A549 (cell line): ENCODE measurements around the gene CTBP2. TPM values are rescaled to one million over a fixed set of nuclear protein-coding genes. Genes with fewer than 3 reads are reported as not detected.

Experiments
- ATAC-seq, 2 experiments: fragments of 200-7000 bp in 1 of 2; fragments of >200 bp in 1 of 2; cut with Nextera tagmentation in 1 of 2; cut with Tn5 transposase in 1 of 2; 3 replicates each; pipeline versions ENCODE4 v1.8.0 to v1.9.1; 2018 to 2020; ENCODE audit warnings: mild to moderate bottlenecking in 1 of 2, moderate library complexity in 1 of 2
- CTCF ChIA-PET: fragments of 300-600 bp; sonication (Branson Sonifier 250); formaldehyde crosslinking; extraction: SDS; loops from one replicate; lab custom pipeline; 2021; ENCODE audit warnings: antibody characterized with exemption, inconsistent platforms; lab: Yijun Ruan, JAX
- POLR2A ChIA-PET: fragments of 350-600 bp; formaldehyde crosslinking; extraction: SDS; loops from one replicate; lab custom pipeline; 2021; ENCODE audit warnings: antibody characterized with exemption, inconsistent platforms; lab: Yijun Ruan, JAX
- DNase-seq, 2 experiments: peaks; one replicate each; pipeline versions ENCODE4 v3.0.0 to v3.0.0-alpha.2; 2011 to 2016; ENCODE audit warnings: low read depth in 1 of 2, low spot score in 1 of 2
- FAIRE-seq: peaks from 2 replicates; lab custom pipeline; 2011; peaks lifted over from hg19 to GRCh38; lab: Jason Lieb, UNC
- H3K27ac ChIP-seq, 2 experiments: fragments of >200 bp; sonication (Bioruptor Twin); formaldehyde crosslinking; 3 replicates each; pipeline ENCODE4 v1.5.1; 2016 to 2017
- H3K4me1 ChIP-seq: fragments of >200 bp; sonication (Bioruptor Twin); formaldehyde crosslinking; 3 replicates; pipeline ENCODE4 v1.6.1; 2016
- H3K4me2 ChIP-seq: fragments of >200 bp; sonication (Bioruptor Twin); formaldehyde crosslinking; 3 replicates; pipeline ENCODE4 v1.6.1; 2016
- H3K4me3 ChIP-seq: fragments of >200 bp; sonication (Bioruptor Twin); formaldehyde crosslinking; 3 replicates; pipeline ENCODE4 v1.5.1; 2016
- H3K9me3 ChIP-seq: fragments of >200 bp; sonication (Bioruptor Twin); formaldehyde crosslinking; 3 replicates; pipeline ENCODE4 v1.6.1; 2016
- BHLHE40 ChIP-seq: IDR thresholded peaks from 2 replicates; pipeline ENCODE4 v1.6.1; 2012; ENCODE audit warnings: low read depth, low read length, inconsistent platforms
- CBX8 ChIP-seq: fragments of 200-600 bp; sonication (generic); IDR thresholded peaks from 2 replicates; pipeline ENCODE4 v1.6.1; 2016
- CHD2 ChIP-seq: fragments of 150-350 bp; IDR thresholded peaks from 2 replicates; pipeline ENCODE4 v1.6.1; 2014; ENCODE audit warnings: low read length; ENCODE audit not compliant: partially characterized antibody
- EHF ChIP-seq: fragments of 250-450 bp; sonication (Bioruptor Pico); IDR thresholded peaks from 2 replicates; pipeline ENCODE4 v1.5.0; 2020; ENCODE audit warnings: mild to moderate bottlenecking
- FOSB ChIP-seq: fragments of 250-450 bp; sonication (Bioruptor Pico); IDR thresholded peaks from 2 replicates; pipeline ENCODE4 v1.5.0; 2020; ENCODE audit warnings: mild to moderate bottlenecking, moderate library complexity
- FOSL2 ChIP-seq, 2 experiments: fragments of 450-650 bp in 1 of 2; fragments of >200 bp in 1 of 2; sonication (Bioruptor Twin) in 1 of 2; formaldehyde crosslinking; IDR thresholded peaks; 2 replicates each; pipeline versions ENCODE4 v1.5.0 to v1.6.1; 2016 to 2020; ENCODE audit warnings: mild to moderate bottlenecking in 1 of 2, moderate library complexity in 1 of 2
- GATA3 ChIP-seq: IDR thresholded peaks from 2 replicates; pipeline ENCODE4 v1.6.1; 2012; ENCODE audit warnings: borderline replicate concordance
- HEYL ChIP-seq: fragments of 250-450 bp; sonication (Bioruptor Pico); IDR thresholded peaks from 2 replicates; pipeline ENCODE4 v1.8.0; 2021; ENCODE audit warnings: mild to moderate bottlenecking, moderate library complexity
- HOXB13 ChIP-seq: fragments of 250-450 bp; sonication (Bioruptor Pico); IDR thresholded peaks from 2 replicates; pipeline ENCODE4 v1.5.0; 2020; ENCODE audit warnings: low read depth, mild to moderate bottlenecking, moderate library complexity
- HOXB5 ChIP-seq: fragments of 250-450 bp; sonication (Bioruptor Pico); IDR thresholded peaks from 2 replicates; pipeline ENCODE4 v1.5.0; 2020; ENCODE audit warnings: mild to moderate bottlenecking, moderate library complexity
- JUN ChIP-seq, 2 experiments: fragments of >200 bp; sonication (Bioruptor Twin); formaldehyde crosslinking; IDR thresholded peaks; 2 replicates in 1 of 2; 3 replicates in 1 of 2; pipeline ENCODE4 v1.6.1; 2016 to 2017
- JUNB ChIP-seq: fragments of >200 bp; sonication (Bioruptor Twin); formaldehyde crosslinking; IDR thresholded peaks from 2 replicates; pipeline ENCODE4 v1.6.1; 2016
- KDM1A ChIP-seq: fragments of 200-600 bp; sonication (generic); IDR thresholded peaks from 2 replicates; pipeline ENCODE4 v1.6.1; 2016; ENCODE audit warnings: low read depth, mild to moderate bottlenecking
- KDM5A ChIP-seq: fragments of 200-600 bp; sonication (generic); IDR thresholded peaks from 2 replicates; pipeline ENCODE4 v1.6.1; 2016; ENCODE audit warnings: antibody characterized with exemption, mild to moderate bottlenecking
- MAZ ChIP-seq: fragments of 150-350 bp; IDR thresholded peaks from 2 replicates; pipeline ENCODE4 v1.6.1; 2014; ENCODE audit warnings: antibody characterized with exemption, low read depth, low read length, borderline replicate concordance
- MYC ChIP-seq: IDR thresholded peaks from 2 replicates; pipeline ENCODE4 v1.6.1; 2012; ENCODE audit warnings: mild to moderate bottlenecking, inconsistent platforms, low read length, improper control_type of control experiment, borderline replicate concordance
- NR3C1 ChIP-seq: fragments of >200 bp; sonication (Bioruptor Twin); formaldehyde crosslinking; IDR thresholded peaks from 3 replicates; pipeline ENCODE4 v1.6.1; 2017
- PHF8 ChIP-seq: fragments of 200-600 bp; sonication (generic); IDR thresholded peaks from 2 replicates; pipeline ENCODE4 v1.6.1; 2016; ENCODE audit warnings: low read depth, mild to moderate bottlenecking, antibody characterized with exemption, moderate library complexity, borderline replicate concordance
- RARB ChIP-seq: fragments of 250-450 bp; sonication (Bioruptor Pico); IDR thresholded peaks from 2 replicates; pipeline ENCODE4 v1.8.0; 2021; ENCODE audit warnings: mild to moderate bottlenecking, moderate library complexity
- RCOR1 ChIP-seq: fragments of 150-350 bp; IDR thresholded peaks from 2 replicates; pipeline ENCODE4 v1.6.1; 2014; ENCODE audit warnings: antibody characterized with exemption, low read length, low read depth
- RFX5 ChIP-seq: fragments of 450-650 bp; IDR thresholded peaks from 2 replicates; pipeline ENCODE4 v1.7.1; 2014; ENCODE audit warnings: antibody characterized with exemption, mild to moderate bottlenecking, moderate library complexity
- TFCP2L1 ChIP-seq: fragments of 250-450 bp; sonication (Bioruptor Pico); IDR thresholded peaks from 2 replicates; pipeline ENCODE4 v1.5.0; 2021; ENCODE audit warnings: mild to moderate bottlenecking
- ZNF302 ChIP-seq: fragments of 250-450 bp; sonication (Bioruptor Pico); IDR thresholded peaks from 2 replicates; pipeline ENCODE4 v1.9.0; 2021; ENCODE audit warnings: inconsistent platforms, mild to moderate bottlenecking, moderate library complexity
- ZSCAN20 ChIP-seq: fragments of 250-450 bp; sonication (Bioruptor Pico); IDR thresholded peaks from 2 replicates; pipeline ENCODE4 v1.8.0; 2022; ENCODE audit warnings: mild to moderate bottlenecking, moderate library complexity
- WGBS: methylation state at CpG from one replicate; pipeline ENCODE4 v1.1.6; 2017; ENCODE audit errors: missing lambda C conversion rate; 5-methylcytosine and 5-hydroxymethylcytosine counted together
- polyA plus RNA-seq, 4 experiments: library from polyadenylated mRNA; depleted of rRNA in 3 of 4; stranded (reverse); fragments of >200 nt; fragmentation: RNase III in 1 of 4; extraction: RNeasy Plus Mini Kit Qiagen cat#74134 plus additional on column Dnase treatment in 1 of 4; gene quantifications; 2 replicates in 3 of 4; 3 replicates in 1 of 4; pipeline ENCODE4 v1.2.3, GENCODE V29; 2011 to 2017
- TF ChIP-seq, protein P1 (sequence below): fragments of 250-450 bp; sonication (Bioruptor Pico); IDR thresholded peaks from 2 replicates; pipeline ENCODE4 v1.5.0; 2020; ENCODE audit warnings: low read depth, mild to moderate bottlenecking, moderate library complexity
- TF ChIP-seq, protein P2 (sequence below): fragments of >200 bp; sonication (Bioruptor Twin); formaldehyde crosslinking; IDR thresholded peaks from 2 replicates; pipeline ENCODE4 v1.6.1; 2016
- TF ChIP-seq, protein P3 (sequence below): fragments of 250-450 bp; sonication (Bioruptor Pico); IDR thresholded peaks from 2 replicates; pipeline ENCODE4 v1.5.0; 2021; ENCODE audit warnings: mild to moderate bottlenecking, moderate library complexity, borderline replicate concordance
- TF ChIP-seq, protein P4 (sequence below): fragments of 150-350 bp; IDR thresholded peaks from 2 replicates; pipeline ENCODE4 v1.6.1; 2014; ENCODE audit warnings: low read depth, mild to moderate bottlenecking, low read length
- TF ChIP-seq, protein P5 (sequence below): fragments of 200-600 bp; sonication (generic); IDR thresholded peaks from 2 replicates; pipeline ENCODE4 v1.6.1; 2016; ENCODE audit warnings: antibody characterized with exemption, mild to moderate bottlenecking, moderate library complexity

Gene CTBP2
- polyA plus RNA-seq, 2 of the 4 experiments (the other 2 are of a cell fraction), result 74.9 to 78.9 TPM

DNA sequence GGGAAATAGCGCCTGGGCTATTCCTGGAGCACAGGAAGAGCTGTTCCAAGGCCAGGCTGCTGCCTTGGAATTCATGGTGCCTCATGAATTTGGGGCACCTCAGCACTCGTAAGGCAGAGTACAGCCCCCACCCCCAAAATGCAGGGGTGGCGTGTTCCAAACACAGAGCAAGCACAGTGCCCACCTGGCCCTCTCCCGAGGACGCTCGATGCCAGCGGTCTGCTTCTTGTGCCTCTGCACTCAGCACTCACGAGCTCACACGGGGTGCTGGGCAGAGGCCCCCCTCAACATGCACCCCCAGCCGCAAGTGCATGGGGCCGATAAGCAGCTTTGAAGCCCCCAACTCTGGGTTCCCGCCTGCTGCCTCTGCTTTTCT is 158.3 kb downstream of the CTBP2 start:
- ChIA-PET POLR2A (no interaction called here), CTCF (interaction anchor here (1.1 to 3.1 kb wide), 3 partner anchors 9 to 60 kb away, joined by 4 to 9 read pairs (median 7); no protein-coding TSS in a partner anchor)
- DNase-seq (no peak), ATAC-seq (no peak), FAIRE-seq (no peak)
- no peaks in the 10 kb centered on the region for H3K4me1 ChIP-seq
- H3K27ac ChIP-seq, result no peak overlapping the region
- H3K4me3 ChIP-seq, result no peak overlapping the region
- no peak overlapping the region for H3K4me2 ChIP-seq
- TF ChIP-seq TFCP2L1 (no peak), BHLHE40 (no peak), HOXB13 (CRISPR knock-in tag) (no peak), ZSCAN20 (CRISPR knock-in tag) (no peak), JUNB (no peak), HOXB5 (CRISPR knock-in tag) (no peak), EHF (CRISPR knock-in tag) (no peak), GATA3 (no peak)
- TF ChIP-seq, protein P1, sequence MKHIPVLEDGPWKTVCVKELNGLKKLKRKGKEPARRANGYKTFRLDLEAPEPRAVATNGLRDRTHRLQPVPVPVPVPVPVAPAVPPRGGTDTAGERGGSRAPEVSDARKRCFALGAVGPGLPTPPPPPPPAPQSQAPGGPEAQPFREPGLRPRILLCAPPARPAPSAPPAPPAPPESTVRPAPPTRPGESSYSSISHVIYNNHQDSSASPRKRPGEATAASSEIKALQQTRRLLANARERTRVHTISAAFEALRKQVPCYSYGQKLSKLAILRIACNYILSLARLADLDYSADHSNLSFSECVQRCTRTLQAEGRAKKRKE (CRISPR knock-in tag), result no peak
- TF ChIP-seq, protein P2, sequence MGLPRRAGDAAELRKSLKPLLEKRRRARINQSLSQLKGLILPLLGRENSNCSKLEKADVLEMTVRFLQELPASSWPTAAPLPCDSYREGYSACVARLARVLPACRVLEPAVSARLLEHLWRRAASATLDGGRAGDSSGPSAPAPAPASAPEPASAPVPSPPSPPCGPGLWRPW, result no peak
- TF ChIP-seq, protein P3, sequence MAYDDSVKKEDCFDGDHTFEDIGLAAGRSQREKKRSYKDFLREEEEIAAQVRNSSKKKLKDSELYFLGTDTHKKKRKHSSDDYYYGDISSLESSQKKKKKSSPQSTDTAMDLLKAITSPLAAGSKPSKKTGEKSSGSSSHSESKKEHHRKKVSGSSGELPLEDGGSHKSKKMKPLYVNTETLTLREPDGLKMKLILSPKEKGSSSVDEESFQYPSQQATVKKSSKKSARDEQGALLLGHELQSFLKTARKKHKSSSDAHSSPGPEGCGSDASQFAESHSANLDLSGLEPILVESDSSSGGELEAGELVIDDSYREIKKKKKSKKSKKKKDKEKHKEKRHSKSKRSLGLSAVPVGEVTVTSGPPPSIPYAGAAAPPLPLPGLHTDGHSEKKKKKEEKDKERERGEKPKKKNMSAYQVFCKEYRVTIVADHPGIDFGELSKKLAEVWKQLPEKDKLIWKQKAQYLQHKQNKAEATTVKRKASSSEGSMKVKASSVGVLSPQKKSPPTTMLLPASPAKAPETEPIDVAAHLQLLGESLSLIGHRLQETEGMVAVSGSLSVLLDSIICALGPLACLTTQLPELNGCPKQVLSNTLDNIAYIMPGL (CRISPR knock-in tag), result no peak
- TF ChIP-seq, protein P4, sequence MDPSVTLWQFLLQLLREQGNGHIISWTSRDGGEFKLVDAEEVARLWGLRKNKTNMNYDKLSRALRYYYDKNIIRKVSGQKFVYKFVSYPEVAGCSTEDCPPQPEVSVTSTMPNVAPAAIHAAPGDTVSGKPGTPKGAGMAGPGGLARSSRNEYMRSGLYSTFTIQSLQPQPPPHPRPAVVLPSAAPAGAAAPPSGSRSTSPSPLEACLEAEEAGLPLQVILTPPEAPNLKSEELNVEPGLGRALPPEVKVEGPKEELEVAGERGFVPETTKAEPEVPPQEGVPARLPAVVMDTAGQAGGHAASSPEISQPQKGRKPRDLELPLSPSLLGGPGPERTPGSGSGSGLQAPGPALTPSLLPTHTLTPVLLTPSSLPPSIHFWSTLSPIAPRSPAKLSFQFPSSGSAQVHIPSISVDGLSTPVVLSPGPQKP, result no peak
- TF ChIP-seq, protein P5, sequence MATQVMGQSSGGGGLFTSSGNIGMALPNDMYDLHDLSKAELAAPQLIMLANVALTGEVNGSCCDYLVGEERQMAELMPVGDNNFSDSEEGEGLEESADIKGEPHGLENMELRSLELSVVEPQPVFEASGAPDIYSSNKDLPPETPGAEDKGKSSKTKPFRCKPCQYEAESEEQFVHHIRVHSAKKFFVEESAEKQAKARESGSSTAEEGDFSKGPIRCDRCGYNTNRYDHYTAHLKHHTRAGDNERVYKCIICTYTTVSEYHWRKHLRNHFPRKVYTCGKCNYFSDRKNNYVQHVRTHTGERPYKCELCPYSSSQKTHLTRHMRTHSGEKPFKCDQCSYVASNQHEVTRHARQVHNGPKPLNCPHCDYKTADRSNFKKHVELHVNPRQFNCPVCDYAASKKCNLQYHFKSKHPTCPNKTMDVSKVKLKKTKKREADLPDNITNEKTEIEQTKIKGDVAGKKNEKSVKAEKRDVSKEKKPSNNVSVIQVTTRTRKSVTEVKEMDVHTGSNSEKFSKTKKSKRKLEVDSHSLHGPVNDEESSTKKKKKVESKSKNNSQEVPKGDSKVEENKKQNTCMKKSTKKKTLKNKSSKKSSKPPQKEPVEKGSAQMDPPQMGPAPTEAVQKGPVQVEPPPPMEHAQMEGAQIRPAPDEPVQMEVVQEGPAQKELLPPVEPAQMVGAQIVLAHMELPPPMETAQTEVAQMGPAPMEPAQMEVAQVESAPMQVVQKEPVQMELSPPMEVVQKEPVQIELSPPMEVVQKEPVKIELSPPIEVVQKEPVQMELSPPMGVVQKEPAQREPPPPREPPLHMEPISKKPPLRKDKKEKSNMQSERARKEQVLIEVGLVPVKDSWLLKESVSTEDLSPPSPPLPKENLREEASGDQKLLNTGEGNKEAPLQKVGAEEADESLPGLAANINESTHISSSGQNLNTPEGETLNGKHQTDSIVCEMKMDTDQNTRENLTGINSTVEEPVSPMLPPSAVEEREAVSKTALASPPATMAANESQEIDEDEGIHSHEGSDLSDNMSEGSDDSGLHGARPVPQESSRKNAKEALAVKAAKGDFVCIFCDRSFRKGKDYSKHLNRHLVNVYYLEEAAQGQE, result no peak
- no peaks in the 10 kb centered on the region for H3K9me3 ChIP-seq
- 83% methylated on average over 9 of the region's 12 CpGs for WGBS

DNA sequence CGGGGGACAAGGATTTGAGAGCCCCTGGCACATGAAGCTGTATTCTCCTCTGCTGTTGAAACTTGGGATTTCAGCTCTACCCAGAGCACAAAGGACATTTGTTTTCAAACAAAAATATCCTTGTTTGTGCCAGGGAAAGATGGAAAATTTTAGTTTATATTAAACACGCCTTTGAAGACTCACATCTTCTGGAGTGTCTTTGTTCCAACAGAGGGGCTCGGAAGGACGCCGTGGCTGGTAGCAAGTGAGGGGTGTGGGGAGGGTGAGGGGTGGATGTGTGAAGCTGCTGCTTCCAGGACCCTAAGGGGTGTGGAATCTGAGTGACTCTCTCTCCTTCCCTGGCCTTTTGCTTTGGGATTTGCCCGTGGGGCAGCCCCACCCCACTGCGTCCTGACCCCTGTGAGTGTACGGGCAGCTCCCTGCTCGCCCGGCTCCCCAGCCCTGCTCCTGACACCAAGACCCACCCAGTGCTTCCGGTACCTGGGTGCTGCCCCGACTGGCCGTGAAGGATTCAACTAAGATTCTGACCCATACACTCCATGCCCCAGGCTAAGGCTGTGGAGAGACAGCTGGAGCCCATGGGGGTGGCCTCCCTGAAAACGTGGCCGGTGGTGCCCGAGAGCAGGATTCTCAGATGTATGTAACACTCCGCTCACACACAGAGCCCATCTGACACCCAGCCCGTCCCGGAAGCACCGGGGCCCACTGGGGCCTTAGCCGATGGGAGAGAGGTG is 158.9 kb downstream of the CTBP2 start:
- ATAC-seq, result no peak
- POLR2A ChIA-PET, result no interaction called here
- Histone ChIP-seq H3K9me3 (no peaks in the 10 kb centered on the region), H3K4me2 (no peak overlapping the region), H3K4me1 (no peaks in the 10 kb centered on the region), H3K4me3 (no peak overlapping the region), H3K27ac (no peak overlapping the region)
- 92% methylated on average over 18 of the region's 21 CpGs for WGBS
- DNase-seq, result no peak
- TF ChIP-seq HEYL (CRISPR knock-in tag) (no peak), CBX8 (no peak), TFCP2L1 (no peak), MAZ (no peak), JUN (IDR thresholded peaks at IDR 0.05) (no peak), MYC (no peak), KDM1A (no peak), CHD2 (no peak), RARB (CRISPR knock-in tag) (no peak), NR3C1 (no peak), PHF8 (no peak), ZNF302 (CRISPR knock-in tag) (no peak), RFX5 (no peak), FOSL2 (IDR thresholded peaks at IDR 0.05) (no peak), FOSL2 (CRISPR knock-in tag; IDR thresholded peaks at IDR 0.05) (no peak), FOSB (CRISPR knock-in tag) (no peak), RCOR1 (no peak), KDM5A (no peak)
- TF ChIP-seq, protein P4, result no peak
- CTCF ChIA-PET, result interaction anchor here (1.1 to 3.1 kb wide), 3 partner anchors 9 to 60 kb away, joined by 4 to 11 read pairs (median 9); no protein-coding TSS in a partner anchor
- no peak for FAIRE-seq
